Ishikawa (cell line): ENCODE measurements around the gene TRPM5.

ENCODE experiments used
- CEBPB ChIP-seq: IDR thresholded peaks from 2 replicates; pipeline ENCODE4 v1.6.1; 2012
- EGR1 ChIP-seq: IDR thresholded peaks from 2 replicates; pipeline ENCODE4 v1.6.1; 2012
- EP300 ChIP-seq: IDR thresholded peaks from 2 replicates; pipeline ENCODE4 v1.6.1; 2012; ENCODE audit warnings: borderline replicate concordance
- TAF1 ChIP-seq: IDR thresholded peaks from 2 replicates; pipeline ENCODE4 v1.6.1; 2012; ENCODE audit warnings: low read depth, mild to moderate bottlenecking
- TCF12 ChIP-seq: IDR thresholded peaks from 2 replicates; pipeline ENCODE4 v1.6.1; 2012; ENCODE audit warnings: low read depth
- USF1 ChIP-seq: IDR thresholded peaks from 2 replicates; pipeline ENCODE4 v1.6.1; 2012
- TF ChIP-seq, protein P1 (sequence below): IDR thresholded peaks from 2 replicates; pipeline ENCODE4 v1.6.1; 2012; ENCODE audit warnings: low read depth, mild to moderate bottlenecking

GRCh38 chr11:2468363-2469235 is 24.3 kb upstream of the TRPM5 start:
- TF ChIP-seq CEBPB, result no peak
- no peak for TF ChIP-seq EP300
- no peak for TF ChIP-seq EGR1
- no peak for TF ChIP-seq TAF1
- no peak for TF ChIP-seq USF1
- no peak for TF ChIP-seq TCF12
- TF ChIP-seq, protein P1, sequence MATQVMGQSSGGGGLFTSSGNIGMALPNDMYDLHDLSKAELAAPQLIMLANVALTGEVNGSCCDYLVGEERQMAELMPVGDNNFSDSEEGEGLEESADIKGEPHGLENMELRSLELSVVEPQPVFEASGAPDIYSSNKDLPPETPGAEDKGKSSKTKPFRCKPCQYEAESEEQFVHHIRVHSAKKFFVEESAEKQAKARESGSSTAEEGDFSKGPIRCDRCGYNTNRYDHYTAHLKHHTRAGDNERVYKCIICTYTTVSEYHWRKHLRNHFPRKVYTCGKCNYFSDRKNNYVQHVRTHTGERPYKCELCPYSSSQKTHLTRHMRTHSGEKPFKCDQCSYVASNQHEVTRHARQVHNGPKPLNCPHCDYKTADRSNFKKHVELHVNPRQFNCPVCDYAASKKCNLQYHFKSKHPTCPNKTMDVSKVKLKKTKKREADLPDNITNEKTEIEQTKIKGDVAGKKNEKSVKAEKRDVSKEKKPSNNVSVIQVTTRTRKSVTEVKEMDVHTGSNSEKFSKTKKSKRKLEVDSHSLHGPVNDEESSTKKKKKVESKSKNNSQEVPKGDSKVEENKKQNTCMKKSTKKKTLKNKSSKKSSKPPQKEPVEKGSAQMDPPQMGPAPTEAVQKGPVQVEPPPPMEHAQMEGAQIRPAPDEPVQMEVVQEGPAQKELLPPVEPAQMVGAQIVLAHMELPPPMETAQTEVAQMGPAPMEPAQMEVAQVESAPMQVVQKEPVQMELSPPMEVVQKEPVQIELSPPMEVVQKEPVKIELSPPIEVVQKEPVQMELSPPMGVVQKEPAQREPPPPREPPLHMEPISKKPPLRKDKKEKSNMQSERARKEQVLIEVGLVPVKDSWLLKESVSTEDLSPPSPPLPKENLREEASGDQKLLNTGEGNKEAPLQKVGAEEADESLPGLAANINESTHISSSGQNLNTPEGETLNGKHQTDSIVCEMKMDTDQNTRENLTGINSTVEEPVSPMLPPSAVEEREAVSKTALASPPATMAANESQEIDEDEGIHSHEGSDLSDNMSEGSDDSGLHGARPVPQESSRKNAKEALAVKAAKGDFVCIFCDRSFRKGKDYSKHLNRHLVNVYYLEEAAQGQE, result no peak
